Fibroblast of lung (primary cell): ENCODE results near the gene PEX11G. TPM values are rescaled to one million over a fixed set of nuclear protein-coding genes. Genes with fewer than 3 reads are reported as not detected.

Experiments
- DNase-seq, 2 donors: peaks; one replicate each; pipeline versions ENCODE4 v3.0.0 to v3.0.0-alpha.2; 2010; ENCODE audit warnings: low read depth in 2 of 2
- H2AFZ ChIP-seq: 2 replicates; pipeline ENCODE4 v1.5.1; 2012; ENCODE audit warnings: low read length, control low read depth, inconsistent platforms
- H3K27ac ChIP-seq: 2 replicates; pipeline ENCODE4 v1.5.1; 2011; ENCODE audit warnings: low read length, control low read depth; ENCODE audit not compliant: insufficient read depth
- H3K27me3 ChIP-seq: 2 replicates; pipeline ENCODE4 v1.5.1; 2011; ENCODE audit warnings: mild to moderate bottlenecking, low read length; ENCODE audit not compliant: control insufficient read depth, insufficient read depth
- H3K36me3 ChIP-seq: 2 replicates; pipeline ENCODE4 v1.5.1; 2011; ENCODE audit warnings: low read length; ENCODE audit not compliant: control insufficient read depth, insufficient read depth
- H3K4me1 ChIP-seq: 2 replicates; pipeline ENCODE4 v1.5.1; 2011; ENCODE audit warnings: low read length; ENCODE audit not compliant: control insufficient read depth, insufficient read depth; ENCODE audit errors: extremely low read depth
- H3K4me2 ChIP-seq: 2 replicates; pipeline ENCODE4 v1.5.1; 2011; ENCODE audit warnings: low read length, control low read depth; ENCODE audit not compliant: insufficient read depth; ENCODE audit errors: extremely low read depth
- H3K4me3 ChIP-seq, 4 experiments: fragments of 200-600 bp in 1 of 4; sonication (generic) in 1 of 4; replicated peaks in 1 of 4; 2 replicates each; pipeline ENCODE4 v1.5.1; 2011 to 2016; ENCODE audit warnings: low read length in 4 of 4, low read depth in 3 of 4, mild to moderate bottlenecking in 3 of 4, control low read depth in 2 of 4, inconsistent platforms in 1 of 4, mixed read lengths in 1 of 4; ENCODE audit not compliant: insufficient read depth in 1 of 4; ENCODE audit errors: control extremely low read depth in 1 of 4
- H3K79me2 ChIP-seq: 2 replicates; pipeline ENCODE4 v1.5.1; 2012; ENCODE audit warnings: mild to moderate bottlenecking, low read length, inconsistent platforms; ENCODE audit not compliant: control insufficient read depth, insufficient read depth
- H3K9ac ChIP-seq: 2 replicates; pipeline ENCODE4 v1.5.1; 2011; ENCODE audit warnings: mild to moderate bottlenecking, low read length, control low read depth; ENCODE audit not compliant: insufficient read depth
- H3K9me3 ChIP-seq: 2 replicates; pipeline ENCODE4 v1.5.1; 2012; ENCODE audit warnings: low read depth, low read length; ENCODE audit not compliant: control insufficient read depth, insufficient read depth
- H4K20me1 ChIP-seq: 2 replicates; pipeline ENCODE4 v1.5.1; 2011; ENCODE audit warnings: low read length; ENCODE audit not compliant: control insufficient read depth, insufficient read depth; ENCODE audit errors: extremely low read depth
- EZH2 ChIP-seq: IDR thresholded peaks from 2 replicates; pipeline ENCODE4 v1.5.1; 2012; ENCODE audit warnings: low read length, control low read depth, mild to moderate bottlenecking; ENCODE audit errors: missing control alignments
- polyA plus RNA-seq, 2 donors: library from polyadenylated mRNA; depleted of rRNA in 1 of 2; stranded (reverse) in 1 of 2; unstranded in 1 of 2; fragments of >200 nt; gene quantifications; 2 replicates each; pipeline ENCODE4 v1.2.1, GENCODE V29; 2011 to 2012; ENCODE audit warnings: missing spikeins in 1 of 2
- total RNA-seq: library from RNA; depleted of rRNA; stranded (reverse); fragments of >200 nt; gene quantifications from 2 replicates; pipeline ENCODE4 v1.2.1, GENCODE V29; 2014
- TF ChIP-seq, protein P1 (sequence below), 2 donors: IDR thresholded peaks in 1 of 2; conservative IDR thresholded peaks in 1 of 2; 1 replicate in 1 of 2; 2 replicates in 1 of 2; pipeline ENCODE4 v1.5.1; 2011 to 2012; ENCODE audit warnings: low read length in 2 of 2, control low read depth in 1 of 2, inconsistent platforms in 1 of 2, low read depth in 1 of 2, mild to moderate bottlenecking in 1 of 2

Gene PEX11G
- total and polyA plus RNA-seq, 2 donors (not counting 1 experiment from before 2014, with no cell fraction given): 1.2 to 3.8 TPM

GRCh38 chr19:7522923-7523667 is 34.3 kb upstream of the PEX11G start:
- peaks cover 9% of the 10 kb centered on the region for H3K36me3 ChIP-seq
- H3K27ac ChIP-seq: no peak overlapping the region
- peaks cover 2% of the 10 kb centered on the region for H3K79me2 ChIP-seq
- H3K9me3 ChIP-seq: no peaks in the 10 kb centered on the region
- peak overlapping the region; percentile 33 for H3K9ac ChIP-seq
- TF ChIP-seq EZH2: no peak
- TF ChIP-seq, protein P1, sequence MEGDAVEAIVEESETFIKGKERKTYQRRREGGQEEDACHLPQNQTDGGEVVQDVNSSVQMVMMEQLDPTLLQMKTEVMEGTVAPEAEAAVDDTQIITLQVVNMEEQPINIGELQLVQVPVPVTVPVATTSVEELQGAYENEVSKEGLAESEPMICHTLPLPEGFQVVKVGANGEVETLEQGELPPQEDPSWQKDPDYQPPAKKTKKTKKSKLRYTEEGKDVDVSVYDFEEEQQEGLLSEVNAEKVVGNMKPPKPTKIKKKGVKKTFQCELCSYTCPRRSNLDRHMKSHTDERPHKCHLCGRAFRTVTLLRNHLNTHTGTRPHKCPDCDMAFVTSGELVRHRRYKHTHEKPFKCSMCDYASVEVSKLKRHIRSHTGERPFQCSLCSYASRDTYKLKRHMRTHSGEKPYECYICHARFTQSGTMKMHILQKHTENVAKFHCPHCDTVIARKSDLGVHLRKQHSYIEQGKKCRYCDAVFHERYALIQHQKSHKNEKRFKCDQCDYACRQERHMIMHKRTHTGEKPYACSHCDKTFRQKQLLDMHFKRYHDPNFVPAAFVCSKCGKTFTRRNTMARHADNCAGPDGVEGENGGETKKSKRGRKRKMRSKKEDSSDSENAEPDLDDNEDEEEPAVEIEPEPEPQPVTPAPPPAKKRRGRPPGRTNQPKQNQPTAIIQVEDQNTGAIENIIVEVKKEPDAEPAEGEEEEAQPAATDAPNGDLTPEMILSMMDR (conservative IDR thresholded peaks at IDR 0.05 in 1 of 2, IDR thresholded peaks at IDR 0.05 in 1 of 2; ENCODE audit: low read depth in 1 of 2, low read length in 2 of 2): no peak
- peak overlapping the region; percentile 64 for H3K4me2 ChIP-seq
- peak overlapping the region; percentile 61 to 87 (median 75) for H3K4me3 ChIP-seq
- H4K20me1 ChIP-seq: no peaks in the 10 kb centered on the region
- H2AFZ ChIP-seq: no peak overlapping the region
- H3K27me3 ChIP-seq: no peaks in the 10 kb centered on the region
- no peak for DNase-seq
- H3K4me1 ChIP-seq: peaks cover 2% of the 10 kb centered on the region

DNA sequence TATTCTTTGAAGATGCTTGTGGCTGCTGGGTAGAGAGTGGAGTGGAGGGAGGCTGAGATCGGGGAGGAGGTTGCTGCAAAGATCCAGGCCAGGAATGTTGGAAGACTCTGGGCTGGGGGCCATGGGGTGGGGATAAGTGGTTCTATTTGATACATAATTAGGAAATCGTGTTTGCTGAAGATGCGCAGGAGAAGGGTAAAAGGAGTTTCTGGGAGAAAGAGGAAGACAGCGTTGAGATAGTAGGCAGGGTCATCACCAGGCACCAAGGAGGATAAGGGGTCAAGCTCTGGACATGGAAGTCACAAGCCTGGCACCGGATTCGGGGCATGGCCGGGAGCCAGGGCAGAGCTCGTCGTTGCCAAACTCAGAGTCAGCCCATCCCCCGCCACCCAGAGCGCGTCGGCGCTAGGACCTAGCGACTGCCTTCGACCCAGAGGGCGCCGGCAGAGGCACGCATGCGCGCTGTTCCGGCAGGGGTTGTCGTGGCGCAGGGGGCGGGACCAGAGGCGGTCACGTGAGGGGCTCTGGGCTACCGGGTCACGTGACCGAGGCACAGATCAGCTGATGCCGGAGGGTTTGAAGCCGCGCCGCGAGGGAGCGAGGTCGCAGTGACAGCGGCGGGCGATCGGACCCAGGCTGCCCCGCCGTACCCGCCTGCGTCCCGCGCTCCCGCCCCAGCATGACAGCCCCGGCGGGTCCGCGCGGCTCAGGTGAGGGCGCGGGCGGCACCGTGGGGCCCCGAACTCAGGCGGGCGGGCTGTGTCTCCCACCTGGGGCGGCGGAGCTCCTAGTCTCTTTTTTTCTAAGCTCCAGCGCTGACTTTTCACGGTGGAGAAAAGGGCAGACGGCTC is 33.5 kb upstream of the PEX11G start, which contains the start of gene MCOLN1:
MCOLN1 (plus strand) TSS at position 553 of the 851 bp plus-strand sequence; CDS start at position 680, 127 bp downstream.
- Histone ChIP-seq H3K36me3 (peaks cover 9% of the 10 kb centered on the region), H3K4me2 (peak within 1 kb of the TSS; percentile 92), H3K9me3 (no peaks in the 10 kb centered on the region), H3K27ac (peak within 1 kb of the TSS; percentile 28), H3K4me3 (peak within 1 kb of the TSS; percentile 61 to 87 (median 75)), H3K79me2 (peaks cover 2% of the 10 kb centered on the region), H4K20me1 (no peaks in the 10 kb centered on the region), H2AFZ (peak within 1 kb of the TSS; percentile 85), H3K27me3 (no peaks in the 10 kb centered on the region), H3K4me1 (peaks cover 2% of the 10 kb centered on the region), H3K9ac (peak within 1 kb of the TSS; percentile 44)
- peak; percentile 91 to 95 for DNase-seq
- TF ChIP-seq, protein P1 (conservative IDR thresholded peaks at IDR 0.05 in 1 of 2, IDR thresholded peaks at IDR 0.05 in 1 of 2; ENCODE audit: low read depth in 1 of 2, low read length in 2 of 2): no peak
- no peak for TF ChIP-seq EZH2

DNA sequence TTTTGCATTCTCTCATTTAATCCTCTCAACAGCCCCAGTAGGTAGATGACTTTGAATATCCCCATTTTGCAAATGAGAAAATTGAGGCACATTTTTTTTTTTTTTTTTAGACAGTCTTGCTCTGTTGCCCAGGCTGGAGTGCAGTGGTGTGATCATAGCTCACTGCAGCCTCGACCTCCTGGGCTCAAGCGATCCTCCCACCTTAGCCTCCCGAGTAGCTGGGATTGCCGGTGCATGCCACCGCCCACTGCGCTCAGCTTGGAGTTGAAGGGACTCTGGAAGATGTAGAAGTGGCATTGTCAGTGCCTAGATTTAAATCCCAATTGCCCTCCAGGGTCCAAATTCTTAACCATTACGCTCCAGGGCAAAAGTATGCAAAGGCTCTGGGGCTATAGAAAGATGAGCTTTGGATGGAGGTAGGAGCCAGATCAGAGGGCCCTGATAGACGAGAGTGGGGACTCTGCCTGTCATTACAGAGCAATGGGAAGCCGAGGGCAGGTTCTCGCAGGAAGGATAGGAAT is 32.8 kb upstream of the PEX11G start:
- Histone ChIP-seq H3K27ac (peak overlapping the region; percentile 28), H2AFZ (peak overlapping the region; percentile 85), H3K4me1 (peaks cover 2% of the 10 kb centered on the region), H4K20me1 (no peaks in the 10 kb centered on the region), H3K9ac (no peak overlapping the region), H3K79me2 (peaks cover 2% of the 10 kb centered on the region), H3K4me3 (peak overlapping the region in 2 of 4 experiments; percentile 53 to 67), H3K9me3 (no peaks in the 10 kb centered on the region), H3K36me3 (peaks cover 9% of the 10 kb centered on the region), H3K27me3 (no peaks in the 10 kb centered on the region), H3K4me2 (peak overlapping the region; percentile 92)
- no peak for DNase-seq
- TF ChIP-seq, protein P1 (conservative IDR thresholded peaks at IDR 0.05 in 1 of 2, IDR thresholded peaks at IDR 0.05 in 1 of 2; ENCODE audit: low read depth in 1 of 2, low read length in 2 of 2): no peak
- TF ChIP-seq EZH2: no peak
